Measurements from ENCODE around the gene BCL11A.

Gene BCL11A

GRCh38 chr2:60468382-60469085 is 84.9 kb downstream of the BCL11A start:
- ATAC-seq, result no peak
- TF ChIP-seq CREB5 (CRISPR knock-in tag; IDR thresholded peaks at IDR 0.05; ENCODE audit: low read depth), result no peak
- TF ChIP-seq ESRRG (CRISPR knock-in tag; IDR thresholded peaks at IDR 0.05), result no peak
- TF ChIP-seq ZNF8 (CRISPR knock-in tag; IDR thresholded peaks at IDR 0.05), result no peak
- no peak for TF ChIP-seq TOX (CRISPR knock-in tag; IDR thresholded peaks at IDR 0.05; ENCODE audit: borderline replicate concordance)
- no peak for TF ChIP-seq SNAI2 (CRISPR knock-in tag; IDR thresholded peaks at IDR 0.05)
- TF ChIP-seq GLIS3 (CRISPR knock-in tag; IDR thresholded peaks at IDR 0.05), result no peak
- no peak for TF ChIP-seq ZNF565 (CRISPR knock-in tag; conservative IDR thresholded peaks at IDR 0.05; ENCODE audit: low read depth)
- TF ChIP-seq ZFP30 (CRISPR knock-in tag; IDR thresholded peaks at IDR 0.05), result no peak
- TF ChIP-seq CSDC2 (CRISPR knock-in tag; IDR thresholded peaks at IDR 0.05), result no peak
- no peak for TF ChIP-seq OSR1 (CRISPR knock-in tag; IDR thresholded peaks at IDR 0.05)
- TF ChIP-seq ZC3H10 (CRISPR knock-in tag; IDR thresholded peaks at IDR 0.05), result no peak
- no peak for TF ChIP-seq ZFP3 (CRISPR knock-in tag; IDR thresholded peaks at IDR 0.05)
- no peak for TF ChIP-seq RARB (CRISPR knock-in tag; IDR thresholded peaks at IDR 0.05)
- no peak for TF ChIP-seq CSRNP3 (CRISPR knock-in tag; IDR thresholded peaks at IDR 0.05)
- no peak for TF ChIP-seq PPARA (CRISPR knock-in tag; IDR thresholded peaks at IDR 0.05; ENCODE audit: borderline replicate concordance)
- TF ChIP-seq ARNTL (CRISPR knock-in tag; IDR thresholded peaks at IDR 0.05; ENCODE audit: borderline replicate concordance, low read depth), result no peak

- TF ChIP-seq TSHZ2 (CRISPR knock-in tag; IDR thresholded peaks at IDR 0.05) (no peak), ZC3H10 (CRISPR knock-in tag; IDR thresholded peaks at IDR 0.05) (no peak), OSR1 (CRISPR knock-in tag; IDR thresholded peaks at IDR 0.05) (no peak), TCF4 (CRISPR knock-in tag; IDR thresholded peaks at IDR 0.05; ENCODE audit: borderline replicate concordance) (no peak), ZFP30 (CRISPR knock-in tag; IDR thresholded peaks at IDR 0.05) (no peak), ZNF565 (CRISPR knock-in tag; conservative IDR thresholded peaks at IDR 0.05; ENCODE audit: low read depth) (no peak), POU6F1 (CRISPR knock-in tag; IDR thresholded peaks at IDR 0.05; ENCODE audit: borderline replicate concordance, low read depth) (no peak), PPARA (CRISPR knock-in tag; IDR thresholded peaks at IDR 0.05; ENCODE audit: borderline replicate concordance) (no peak), ISL1 (CRISPR knock-in tag; IDR thresholded peaks at IDR 0.05) (no peak), PATZ1 (CRISPR knock-in tag; IDR thresholded peaks at IDR 0.05; ENCODE audit: borderline replicate concordance) (no peak), ARNTL (CRISPR knock-in tag; IDR thresholded peaks at IDR 0.05; ENCODE audit: borderline replicate concordance, low read depth) (no peak), SNAI2 (CRISPR knock-in tag; IDR thresholded peaks at IDR 0.05) (no peak), RARB (CRISPR knock-in tag; IDR thresholded peaks at IDR 0.05) (no peak), CREB5 (CRISPR knock-in tag; IDR thresholded peaks at IDR 0.05; ENCODE audit: low read depth) (no peak), ZFP3 (CRISPR knock-in tag; IDR thresholded peaks at IDR 0.05) (no peak), GLIS3 (CRISPR knock-in tag; IDR thresholded peaks at IDR 0.05) (no peak), TOX (CRISPR knock-in tag; IDR thresholded peaks at IDR 0.05; ENCODE audit: borderline replicate concordance) (no peak), ZNF70 (CRISPR knock-in tag; IDR thresholded peaks at IDR 0.05) (no peak)
- no peak for ATAC-seq
These were observed 87.2 kb downstream of the BCL11A start for GRCh38 chr2:60466161-60466702.

Data from SK-N-SH treated with all-trans-retinoic acid at 6 μM for 48 hours (cell line).